Measurements from ENCODE around the gene TTC23.

- TF ChIP-seq CTCF (IDR thresholded peaks at IDR 0.05) (no peak), POLR2AphosphoS5 (IDR thresholded peaks at IDR 0.05) (no peak), POLR2A (IDR thresholded peaks at IDR 0.05) (no peak), EP300 (IDR thresholded peaks at IDR 0.05) (no peak)
Measured at GRCh38 chr15:99096173-99096893, 153.0 kb downstream of the TTC23 start.
